ENCODE measurements around the gene TDP1. TPM values are rescaled to one million over a fixed set of nuclear protein-coding genes. Genes with fewer than 3 reads are reported as not detected.
A peak's percentile ranks its signal among the peaks of the same experiment; 100 is the strongest.

TDP1 gene
- 10 to 100 TPM; 25.2 to 27.2 (median 26.8) TPM for polyA plus RNA-seq (ENCODE audit: insufficient read length in 3 of 3)

- peak; percentile 83 to 95 (median 89) for DNase-seq (ENCODE audit: low read depth in 3 of 3, low spot score in 2 of 3)
Measured at GRCh38 chr14:89955745-89956660, at the start of gene TDP1. TDP1 (plus strand) TSS chr14:89955927; CDS start chr14:89963115, 7,188 bp downstream.

- DNase-seq (ENCODE audit: low read depth in 3 of 3, low spot score in 2 of 3): no peak
Measured at GRCh38 chr14:89906000-89906399, 49.7 kb upstream of the TDP1 start.

- DNase-seq (ENCODE audit: low read depth in 3 of 3, low spot score in 2 of 3): no peak
Measured at GRCh38 chr14:89907655-89908054, 48.1 kb upstream of the TDP1 start.

- no peak for DNase-seq (ENCODE audit: low read depth in 3 of 3, low spot score in 2 of 3)
Measured at GRCh38 chr14:89908712-89909450, 46.8 kb upstream of the TDP1 start.

GRCh38 chr14:89909586-89909985, 46.1 kb upstream of the TDP1 start:
- no peak for DNase-seq (ENCODE audit: low read depth in 3 of 3, low spot score in 2 of 3)

GRCh38 chr14:89910691-89911009, 45.1 kb upstream of the TDP1 start:
- DNase-seq (ENCODE audit: low read depth in 3 of 3, low spot score in 2 of 3): no peak

GRCh38 chr14:89911010-89911919, 44.5 kb upstream of the TDP1 start:
- DNase-seq (ENCODE audit: low read depth in 3 of 3, low spot score in 2 of 3): no peak

- DNase-seq (ENCODE audit: low read depth in 3 of 3, low spot score in 2 of 3): no peak
Measured at GRCh38 chr14:89912221-89912620, 43.5 kb upstream of the TDP1 start.

GRCh38 chr14:89912667-89913211, 43.0 kb upstream of the TDP1 start:
- peak; percentile 68 to 76 (median 68) for DNase-seq (ENCODE audit: low read depth in 3 of 3, low spot score in 2 of 3)

- peak in 1 of 3 donors; percentile 56 for DNase-seq (ENCODE audit: low read depth in 3 of 3, low spot score in 2 of 3)
Measured at GRCh38 chr14:89915114-89915878, 40.4 kb upstream of the TDP1 start.

- DNase-seq (ENCODE audit: low read depth in 3 of 3, low spot score in 2 of 3): no peak
Measured at GRCh38 chr14:89918721-89919120, 37.0 kb upstream of the TDP1 start.

- no peak for DNase-seq (ENCODE audit: low read depth in 3 of 3, low spot score in 2 of 3)
Measured at GRCh38 chr14:89920056-89920455, 35.7 kb upstream of the TDP1 start.

- DNase-seq (ENCODE audit: low read depth in 3 of 3, low spot score in 2 of 3): no peak
Measured at GRCh38 chr14:89921346-89921745, 34.4 kb upstream of the TDP1 start.

- DNase-seq (ENCODE audit: low read depth in 3 of 3, low spot score in 2 of 3): no peak
Measured at GRCh38 chr14:89922031-89922907, 33.5 kb upstream of the TDP1 start.

- no peak for DNase-seq (ENCODE audit: low read depth in 3 of 3, low spot score in 2 of 3)
Measured at GRCh38 chr14:89924268-89924667, 31.5 kb upstream of the TDP1 start.

- no peak for DNase-seq (ENCODE audit: low read depth in 3 of 3, low spot score in 2 of 3)
Measured at GRCh38 chr14:89926694-89927093, 29.0 kb upstream of the TDP1 start.

- DNase-seq (ENCODE audit: low read depth in 3 of 3, low spot score in 2 of 3): no peak
Measured at GRCh38 chr14:89927186-89927865, 28.4 kb upstream of the TDP1 start.

GRCh38 chr14:89933002-89933401, 22.7 kb upstream of the TDP1 start:
- no peak for DNase-seq (ENCODE audit: low read depth in 3 of 3, low spot score in 2 of 3)
